Fibroblast of pulmonary artery (primary cell): Measurements from ENCODE around the gene POLR3G.

Experiments
- DNase-seq: peaks from one replicate; pipeline ENCODE4 v3.0.0-alpha.2; 2010; ENCODE audit warnings: low read depth
- H3K4me3 ChIP-seq: replicated peaks from 2 replicates; pipeline ENCODE4 v1.5.1; 2011; ENCODE audit warnings: low read depth, mild to moderate bottlenecking, control low read depth, low read length, moderate library complexity
- CTCF ChIP-seq: IDR thresholded peaks from 2 replicates; pipeline ENCODE4 v1.5.1; 2011; ENCODE audit warnings: mild to moderate bottlenecking, control low read depth, low read length, inconsistent platforms; ENCODE audit errors: missing control alignments

The POLR3G gene

GRCh38 chr5:90477621-90478215 is 3.1 kb downstream of the POLR3G start:
- TF ChIP-seq CTCF, result no peak
- no peak for DNase-seq
- H3K4me3 ChIP-seq, result no peak overlapping the region

GRCh38 chr5:90479611-90480385 is 5.1 kb downstream of the POLR3G start:
- no peak for TF ChIP-seq CTCF
- DNase-seq, result no peak
- no peak overlapping the region for H3K4me3 ChIP-seq

- DNase-seq, result no peak
- no peak for TF ChIP-seq CTCF
- H3K4me3 ChIP-seq, result no peak overlapping the region
Measured at GRCh38 chr5:90480699-90481098, 6.0 kb downstream of the POLR3G start.

GRCh38 chr5:90483206-90483605 is 8.5 kb downstream of the POLR3G start:
- no peak overlapping the region for H3K4me3 ChIP-seq
- no peak for TF ChIP-seq CTCF
- DNase-seq, result peak; percentile 79

- peak; percentile 22 for DNase-seq
- TF ChIP-seq CTCF, result no peak
- no peak overlapping the region for H3K4me3 ChIP-seq
Measured at GRCh38 chr5:90484540-90484939, 9.9 kb downstream of the POLR3G start.

GRCh38 chr5:90488791-90489190 is 14.1 kb downstream of the POLR3G start:
- no peak for DNase-seq

More at GRCh38 chr5:90488791-90489190, 14.1 kb downstream of the POLR3G start:
- TF ChIP-seq CTCF, result no peak
- no peak overlapping the region for H3K4me3 ChIP-seq
